Stimulated activated CD4-positive, alpha-beta T cell treated with anti-CD3 and anti-CD28 coated beads, Interleukin-4, amount 100 ng/mL, for 48 hours (primary cell): ENCODE results near the gene ACVR2B.
A peak's percentile ranks its signal among the peaks of the same experiment; 100 is the strongest.

Experiments
- DNase-seq, 2 donors: peaks; one replicate each; pipeline ENCODE4 v3.0.0-alpha.2; 2020; ENCODE audit warnings: low read depth in 2 of 2

Gene ACVR2B

GRCh38 chr3:38488949-38489348 lies 35.3 kb downstream of the ACVR2B start:
- DNase-seq = no peak

GRCh38 chr3:38489766-38490165 lies 36.1 kb downstream of the ACVR2B start:
- DNase-seq = no peak

GRCh38 chr3:38490281-38491030 lies 36.8 kb downstream of the ACVR2B start:
- DNase-seq = no peak

GRCh38 chr3:38491215-38491614 lies 37.5 kb downstream of the ACVR2B start:
- no peak for DNase-seq

- DNase-seq = no peak
Measured at GRCh38 chr3:38493031-38493430, 39.3 kb downstream of the ACVR2B start.

- peak; percentile 93 to 94 for DNase-seq
Measured at GRCh38 chr3:38496131-38496910, 42.6 kb downstream of the ACVR2B start, which contains the start of gene EXOG. EXOG (plus strand) TSS chr3:38496340; CDS start chr3:38496368, 28 bp downstream.

GRCh38 chr3:38497031-38497430 lies 43.3 kb downstream of the ACVR2B start:
- no peak for DNase-seq

GRCh38 chr3:38500688-38501417 lies 47.2 kb downstream of the ACVR2B start:
- no peak for DNase-seq

- no peak for DNase-seq
Measured at GRCh38 chr3:38507120-38507519, 53.4 kb downstream of the ACVR2B start.

GRCh38 chr3:38509732-38510131 lies 56.0 kb downstream of the ACVR2B start:
- no peak for DNase-seq

GRCh38 chr3:38510631-38511030 lies 56.9 kb downstream of the ACVR2B start:
- DNase-seq = no peak

GRCh38 chr3:38511546-38511945 lies 57.9 kb downstream of the ACVR2B start:
- no peak for DNase-seq

GRCh38 chr3:38515367-38515766 lies 61.7 kb downstream of the ACVR2B start:
- no peak for DNase-seq

GRCh38 chr3:38516669-38517068 lies 63.0 kb downstream of the ACVR2B start:
- DNase-seq = no peak

- DNase-seq = no peak
Measured at GRCh38 chr3:38519000-38519399, 65.3 kb downstream of the ACVR2B start.

- no peak for DNase-seq
Measured at GRCh38 chr3:38519651-38520050, 66.0 kb downstream of the ACVR2B start.

GRCh38 chr3:38521391-38521987 lies 67.8 kb downstream of the ACVR2B start:
- peak; percentile 39 to 56 for DNase-seq

GRCh38 chr3:38522002-38522401 lies 68.3 kb downstream of the ACVR2B start:
- no peak for DNase-seq

- no peak for DNase-seq
Measured at GRCh38 chr3:38524141-38524739, 70.5 kb downstream of the ACVR2B start.

GRCh38 chr3:38526792-38527191 lies 73.1 kb downstream of the ACVR2B start:
- DNase-seq = no peak

- DNase-seq = no peak
Measured at GRCh38 chr3:38528457-38528856, 74.8 kb downstream of the ACVR2B start.

GRCh38 chr3:38532529-38532928 lies 78.8 kb downstream of the ACVR2B start:
- no peak for DNase-seq
